Cardiac muscle cell (in vitro differentiated cells and primary cell): Measurements from ENCODE around the gene PLEKHO2. TPM values are rescaled to one million over a fixed set of nuclear protein-coding genes. Genes with fewer than 3 reads are reported as not detected.
A peak's percentile ranks its signal among the peaks of the same experiment; 100 is the strongest.

ENCODE experiments used
- DNase-seq, 2 donors: peaks; one replicate each; pipeline versions ENCODE4 v3.0.0 to v3.0.0-alpha.2; 2010 to 2017; ENCODE audit warnings: low read depth in 1 of 2, low spot score in 1 of 2
- H3K27ac ChIP-seq: fragments of 200-600 bp; sonication (generic); 2 replicates; pipeline ENCODE4 v1.5.1; 2016
- H3K27me3 ChIP-seq: fragments of 200-600 bp; sonication (generic); 2 replicates; pipeline ENCODE4 v1.6.0; 2016; ENCODE audit warnings: control low read depth
- H3K36me3 ChIP-seq: fragments of 200-600 bp; sonication (generic); 2 replicates; pipeline ENCODE4 v1.5.1; 2016; ENCODE audit warnings: control low read depth
- H3K4me1 ChIP-seq: fragments of 200-600 bp; sonication (generic); 2 replicates; pipeline ENCODE4 v1.8.1; 2017; ENCODE audit warnings: low read depth, mild to moderate bottlenecking, mixed run types
- H3K4me3 ChIP-seq: fragments of 200-600 bp; sonication (generic); 2 replicates; pipeline ENCODE4 v1.5.1; 2016; ENCODE audit warnings: mild to moderate bottlenecking
- H3K9me3 ChIP-seq: fragments of 200-600 bp; sonication (generic); 2 replicates; pipeline ENCODE4 v1.5.1; 2017; ENCODE audit warnings: low read depth, mild to moderate bottlenecking, control low read depth
- polyA plus RNA-seq: library from polyadenylated mRNA; unstranded; fragments of >200 nt; fragmentation: Nextera tagmentation; extraction: Ambion mirVana; gene quantifications from 2 replicates; pipeline ENCODE4 v1.2.1, GENCODE V29; 2016
- total RNA-seq: library from RNA; depleted of rRNA; stranded (reverse); fragments of >200 nt; gene quantifications from 2 replicates; pipeline ENCODE4 v1.2.3, GENCODE V29; 2016
- TF ChIP-seq, protein P1 (sequence below): IDR thresholded peaks from 2 replicates; pipeline ENCODE4 v1.5.1; 2012; ENCODE audit warnings: low read depth, mild to moderate bottlenecking, low read length

PLEKHO2 gene
- total and polyA plus RNA-seq, 2 experiments from 2014 or later = 9.3 to 9.4 TPM

DNA sequence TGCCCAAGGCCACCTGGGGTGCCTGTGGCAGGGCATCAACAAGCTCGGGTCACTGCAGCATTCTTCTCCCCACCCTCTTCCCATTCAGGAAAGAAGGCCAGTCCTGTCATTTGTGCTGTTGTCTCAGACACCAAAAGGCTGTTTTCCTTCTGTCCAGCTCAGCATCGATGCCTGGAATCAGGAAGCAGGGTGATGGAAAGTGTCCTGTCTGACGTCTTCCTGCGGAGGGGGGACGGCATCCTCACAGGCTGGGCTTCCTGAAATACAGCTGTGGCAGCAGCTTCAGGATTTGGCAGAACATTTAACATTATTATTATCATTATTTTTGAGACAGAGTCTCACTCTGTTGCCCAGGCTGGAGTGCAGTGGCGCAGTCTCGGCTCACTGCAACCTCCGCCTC is 37.0 kb downstream of the PLEKHO2 start:
- Histone ChIP-seq H3K27ac (no peak overlapping the region), H3K36me3 (no peaks in the 10 kb centered on the region), H3K27me3 (no peaks in the 10 kb centered on the region), H3K9me3 (no peaks in the 10 kb centered on the region), H3K4me3 (no peak overlapping the region), H3K4me1 (no peaks in the 10 kb centered on the region)
- TF ChIP-seq, protein P1, sequence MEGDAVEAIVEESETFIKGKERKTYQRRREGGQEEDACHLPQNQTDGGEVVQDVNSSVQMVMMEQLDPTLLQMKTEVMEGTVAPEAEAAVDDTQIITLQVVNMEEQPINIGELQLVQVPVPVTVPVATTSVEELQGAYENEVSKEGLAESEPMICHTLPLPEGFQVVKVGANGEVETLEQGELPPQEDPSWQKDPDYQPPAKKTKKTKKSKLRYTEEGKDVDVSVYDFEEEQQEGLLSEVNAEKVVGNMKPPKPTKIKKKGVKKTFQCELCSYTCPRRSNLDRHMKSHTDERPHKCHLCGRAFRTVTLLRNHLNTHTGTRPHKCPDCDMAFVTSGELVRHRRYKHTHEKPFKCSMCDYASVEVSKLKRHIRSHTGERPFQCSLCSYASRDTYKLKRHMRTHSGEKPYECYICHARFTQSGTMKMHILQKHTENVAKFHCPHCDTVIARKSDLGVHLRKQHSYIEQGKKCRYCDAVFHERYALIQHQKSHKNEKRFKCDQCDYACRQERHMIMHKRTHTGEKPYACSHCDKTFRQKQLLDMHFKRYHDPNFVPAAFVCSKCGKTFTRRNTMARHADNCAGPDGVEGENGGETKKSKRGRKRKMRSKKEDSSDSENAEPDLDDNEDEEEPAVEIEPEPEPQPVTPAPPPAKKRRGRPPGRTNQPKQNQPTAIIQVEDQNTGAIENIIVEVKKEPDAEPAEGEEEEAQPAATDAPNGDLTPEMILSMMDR = no peak
- DNase-seq = no peak

DNA sequence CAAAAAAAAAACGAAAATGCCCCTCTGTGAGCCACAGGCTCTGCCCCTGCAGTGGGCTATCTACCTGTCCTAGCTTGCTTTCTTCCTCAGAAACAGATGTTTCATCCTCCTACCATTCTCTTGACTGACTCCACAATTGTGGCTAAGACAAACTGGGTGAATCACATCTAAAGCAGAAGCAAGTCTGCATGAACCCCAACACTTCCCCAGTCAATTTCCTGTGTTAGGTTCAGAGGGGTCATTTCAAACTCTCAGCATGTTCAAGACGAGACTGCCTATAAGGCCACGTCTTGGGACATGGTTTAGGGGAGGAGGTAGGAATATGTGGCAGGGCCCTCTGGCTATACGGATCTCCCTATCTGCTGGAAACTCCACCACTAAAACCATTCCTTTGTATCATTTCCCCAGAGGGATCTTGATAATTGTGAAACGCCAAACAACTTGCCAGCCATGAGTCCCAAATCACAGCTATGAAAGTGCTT is 41.4 kb downstream of the PLEKHO2 start:
- peak in 1 of 2 donors; percentile 56 for DNase-seq
- H3K27ac ChIP-seq = peak overlapping the region; percentile 28
- H3K36me3 ChIP-seq = no peaks in the 10 kb centered on the region
- TF ChIP-seq, protein P1 = no peak
- no peaks in the 10 kb centered on the region for H3K9me3 ChIP-seq
- H3K27me3 ChIP-seq = no peaks in the 10 kb centered on the region
- H3K4me3 ChIP-seq = no peak overlapping the region
- H3K4me1 ChIP-seq = peaks cover 4% of the 10 kb centered on the region

DNA sequence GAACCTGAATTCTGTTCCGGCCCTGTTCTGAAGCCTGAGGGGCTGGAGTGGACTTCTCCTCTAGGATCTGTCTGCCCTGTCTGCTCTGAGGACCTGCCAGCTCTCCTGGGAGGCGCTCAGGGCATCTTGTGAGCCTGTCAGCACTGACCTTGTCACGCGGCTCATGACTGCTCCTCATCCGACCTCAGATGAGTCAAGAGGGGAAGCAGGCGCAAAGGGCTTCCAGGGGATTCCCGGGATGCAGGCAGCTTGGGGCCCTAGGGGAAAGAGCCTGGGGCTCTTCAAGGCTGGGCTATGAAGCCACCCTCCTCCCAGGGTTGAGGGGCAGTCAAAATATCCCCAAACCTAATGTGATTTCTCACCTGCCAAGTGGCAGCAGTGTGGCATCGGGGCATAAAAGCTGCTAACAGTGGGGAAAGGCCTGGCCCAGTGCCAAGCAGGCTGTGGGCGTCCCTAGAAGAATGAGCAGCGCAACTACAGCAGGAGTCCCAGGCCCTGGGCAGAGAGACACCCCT is 42.3 kb downstream of the PLEKHO2 start:
- H3K9me3 ChIP-seq = no peaks in the 10 kb centered on the region
- H3K4me3 ChIP-seq = no peak overlapping the region
- H3K4me1 ChIP-seq = peaks cover 4% of the 10 kb centered on the region
- TF ChIP-seq, protein P1 = no peak
- H3K27me3 ChIP-seq = no peaks in the 10 kb centered on the region
- H3K27ac ChIP-seq = peak overlapping the region; percentile 28
- DNase-seq = peak; percentile 76 to 83
- H3K36me3 ChIP-seq = no peaks in the 10 kb centered on the region

DNA sequence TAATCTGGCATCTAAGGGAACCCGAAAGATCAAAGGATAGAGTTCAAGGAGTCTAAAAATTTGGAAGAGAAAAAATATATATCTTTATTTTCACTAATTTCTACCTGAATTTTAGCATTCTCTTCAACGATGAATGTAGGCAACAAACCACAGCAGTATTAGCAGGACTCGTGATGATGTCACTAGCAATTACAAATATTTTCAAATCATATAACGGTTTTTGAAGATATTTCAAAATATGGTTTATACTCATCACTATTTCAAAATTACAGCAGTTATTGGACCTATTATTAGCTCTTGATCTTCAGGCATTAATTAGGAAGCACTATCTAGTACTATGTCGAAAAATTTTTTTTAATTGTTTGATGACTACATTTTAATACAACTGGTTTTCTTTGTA is 43.0 kb downstream of the PLEKHO2 start:
- Histone ChIP-seq H3K4me3 (no peak overlapping the region), H3K4me1 (peaks cover 4% of the 10 kb centered on the region), H3K36me3 (no peaks in the 10 kb centered on the region), H3K9me3 (no peaks in the 10 kb centered on the region), H3K27me3 (no peaks in the 10 kb centered on the region), H3K27ac (no peak overlapping the region)
- DNase-seq = no peak
- TF ChIP-seq, protein P1 = no peak

DNA sequence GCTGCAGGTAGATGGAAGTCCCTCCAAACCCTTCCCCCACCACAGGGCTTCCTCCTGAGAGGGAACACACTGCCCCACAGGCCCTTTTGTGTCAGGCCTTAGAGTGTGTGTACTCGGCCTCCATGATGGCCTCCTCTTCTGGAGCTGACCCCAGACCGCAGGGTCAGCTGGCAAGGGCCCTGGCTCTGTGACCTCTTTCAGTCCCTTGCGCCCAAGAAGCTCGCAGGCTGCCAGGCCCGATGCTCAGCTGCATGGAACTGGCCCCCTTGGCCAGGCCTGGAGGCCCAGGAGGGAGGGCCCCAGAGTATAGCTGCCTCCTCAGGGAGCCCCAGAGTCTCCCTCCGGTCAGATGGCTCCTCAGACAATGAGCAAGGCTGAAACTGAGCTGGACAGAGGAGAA is 46.6 kb downstream of the PLEKHO2 start:
- H3K27me3 ChIP-seq = no peaks in the 10 kb centered on the region

More for the DNA sequence above, 46.6 kb downstream of the PLEKHO2 start:
- no peaks in the 10 kb centered on the region for H3K36me3 ChIP-seq
- DNase-seq = no peak
- no peak overlapping the region for H3K27ac ChIP-seq
- TF ChIP-seq, protein P1 = no peak
- H3K9me3 ChIP-seq = no peaks in the 10 kb centered on the region
- H3K4me1 ChIP-seq = peaks cover 4% of the 10 kb centered on the region
- no peak overlapping the region for H3K4me3 ChIP-seq
